Activated T-helper 1 cell treated with anti-CD3 and anti-CD28 coated beads, Interleukin-12 subunit alpha, Interleukin-12 subunit beta, Interleukin-2, Interleukin-4 antibody, amounts not matched to agents 30 ng/mL and 10 ng/mL and 1 ng/mL, durations not matched to agents 14 hours and 24 hours and 36 hours (primary cell): ENCODE measurements around the gene TNS3. TPM values are rescaled to one million over a fixed set of nuclear protein-coding genes. Genes with fewer than 3 reads are reported as not detected.

Source experiments
- DNase-seq: peaks from one replicate; pipeline ENCODE4 v3.0.0; 2021; ENCODE audit warnings: low spot score
- H3K27ac Mint-ChIP-seq: one replicate; pipeline ENCODE4 v1.8.0; 2021; ENCODE audit warnings: mild to moderate bottlenecking, mixed read lengths
- H3K27me3 Mint-ChIP-seq: one replicate; pipeline ENCODE4 v1.8.0; 2022; ENCODE audit warnings: mild to moderate bottlenecking, moderate library complexity, mixed read lengths; ENCODE audit not compliant: insufficient read depth
- H3K36me3 Mint-ChIP-seq: one replicate; pipeline ENCODE4 v1.8.0; 2021; ENCODE audit warnings: low read depth, mixed read lengths
- H3K4me1 Mint-ChIP-seq: one replicate; pipeline ENCODE4 v1.8.0; 2021; ENCODE audit warnings: low read depth, mixed read lengths
- H3K4me3 Mint-ChIP-seq: one replicate; pipeline ENCODE4 v1.8.0; 2021; ENCODE audit warnings: mild to moderate bottlenecking, moderate library complexity, mixed read lengths
- H3K9me3 Mint-ChIP-seq: one replicate; pipeline ENCODE4 v1.8.0; 2021; ENCODE audit warnings: mixed read lengths
- intact Hi-C: fragments of 100-400 bp; cut with micrococcal nuclease; formaldehyde crosslinking; loops from one replicate; pipeline ENCODE4 v1.15.1; 2024
- total RNA-seq: library from RNA; stranded (reverse); gene quantifications from 2 replicates; pipeline ENCODE4 v1.2.3, GENCODE V29; 2022

The TNS3 gene
- total RNA-seq, 1 donor from 2014 or later: 5.8 TPM

DNA sequence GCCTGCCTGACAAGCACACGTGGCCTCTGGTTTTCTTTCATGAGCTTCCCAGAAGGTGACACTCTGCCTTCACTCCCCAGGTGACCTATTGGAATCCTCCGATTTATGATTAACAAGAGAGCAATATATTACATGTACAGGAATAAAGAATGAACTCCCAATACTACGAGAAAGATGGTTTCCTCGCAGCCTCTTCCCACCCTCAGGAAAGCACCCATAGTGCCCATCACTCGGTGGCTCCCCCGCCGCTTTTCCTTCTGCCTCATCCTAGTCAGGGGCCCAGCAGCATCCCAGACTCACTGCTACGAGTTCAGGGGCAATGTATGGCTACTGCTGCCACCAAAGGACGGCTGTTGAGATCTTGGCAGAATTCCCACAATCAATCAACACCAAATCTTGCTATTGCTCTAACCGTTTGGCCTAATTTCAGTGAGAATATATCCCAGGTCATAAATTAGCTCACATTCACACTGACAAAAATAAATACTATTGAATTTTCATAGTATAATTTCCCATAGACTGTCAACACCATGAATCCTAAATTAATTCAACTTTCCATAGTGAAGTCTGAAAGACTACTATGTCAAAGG is 196.3 kb downstream of the TNS3 start:
- Mint-ChIP-seq H3K4me3 (no peak overlapping the region), H3K4me1 (no peaks in the 10 kb centered on the region), H3K27ac (no peak overlapping the region), H3K36me3 (no peaks in the 10 kb centered on the region), H3K27me3 (peaks cover 2% of the 10 kb centered on the region), H3K9me3 (no peaks in the 10 kb centered on the region)
- intact Hi-C loops: no loop called here
- DNase-seq: no peak

DNA sequence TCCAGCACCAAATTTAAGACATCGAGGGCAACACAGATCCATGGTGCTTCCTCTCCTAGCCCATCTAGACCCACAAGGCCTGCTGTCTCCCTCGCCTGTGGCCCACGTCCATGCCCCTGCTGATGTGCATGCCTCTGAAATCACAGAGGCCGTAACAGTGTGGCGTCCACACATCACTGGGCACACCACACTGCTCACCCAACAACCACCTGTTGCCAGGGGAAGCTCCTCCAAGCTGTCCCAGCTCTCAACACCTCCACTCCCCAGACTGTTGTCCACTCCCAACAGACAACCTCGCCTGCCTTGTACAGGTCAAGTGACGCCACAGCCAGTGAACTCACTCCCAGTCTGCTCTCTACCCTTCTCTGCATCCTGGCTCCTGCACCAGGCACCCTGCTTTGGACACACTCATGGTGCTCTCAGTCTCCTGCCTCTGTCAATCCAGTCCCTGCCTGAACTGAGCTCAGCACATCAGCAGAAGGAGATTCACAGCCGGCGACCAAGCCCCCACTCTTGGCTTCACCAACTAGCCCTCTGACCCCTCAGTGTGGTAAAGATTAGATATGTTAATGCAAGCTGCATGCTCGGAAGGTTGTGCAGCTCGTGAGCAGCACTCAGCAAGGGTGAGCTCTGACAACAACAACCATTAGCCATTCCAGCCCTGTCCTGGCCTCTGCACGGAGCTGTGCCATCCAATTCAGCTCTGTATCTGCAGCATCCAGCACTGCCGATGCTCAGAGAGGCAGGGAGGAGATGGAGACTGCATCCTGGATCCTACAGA is 197.0 kb downstream of the TNS3 start:
- Mint-ChIP-seq H3K36me3 (no peaks in the 10 kb centered on the region), H3K27ac (no peak overlapping the region), H3K4me3 (no peak overlapping the region), H3K9me3 (no peaks in the 10 kb centered on the region), H3K4me1 (no peaks in the 10 kb centered on the region), H3K27me3 (peaks cover 2% of the 10 kb centered on the region)
- intact Hi-C loops: no loop called here
- DNase-seq: no peak

DNA sequence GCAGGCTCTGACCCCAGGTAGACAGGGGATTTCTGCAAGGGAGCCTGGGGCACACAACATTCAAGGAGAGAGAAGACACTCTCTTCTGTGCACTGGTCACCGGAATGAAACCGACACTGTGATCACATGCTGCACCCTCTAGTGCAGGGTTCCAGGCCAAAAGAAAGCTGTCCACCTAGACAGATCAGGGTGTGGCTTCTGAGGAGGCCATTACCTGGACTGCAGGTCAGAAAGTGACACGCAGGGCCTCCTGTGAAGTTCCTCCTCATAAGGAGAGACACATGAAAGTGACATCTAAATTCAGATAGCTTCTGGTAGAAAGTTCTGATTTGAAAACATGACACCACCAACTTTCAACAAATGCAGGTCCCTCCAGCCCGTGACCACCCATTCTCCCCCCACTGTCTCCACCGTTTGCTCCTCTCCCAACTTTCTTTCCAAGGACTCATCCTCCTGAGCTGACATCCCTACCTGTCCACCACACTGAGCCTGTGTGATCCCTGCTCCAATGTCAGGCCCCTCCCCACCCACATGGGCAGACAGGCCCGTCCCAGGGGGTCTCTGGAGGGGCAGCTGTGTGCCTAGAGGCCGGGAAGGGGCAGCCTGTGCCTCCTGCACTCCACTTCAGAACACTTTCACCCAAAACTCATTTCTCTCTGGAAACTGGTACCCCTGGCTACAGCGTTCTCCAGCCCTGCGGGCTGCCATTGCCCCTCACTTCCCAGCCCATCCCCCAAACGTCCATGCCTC is 198.0 kb downstream of the TNS3 start:
- Mint-ChIP-seq H3K9me3 (no peaks in the 10 kb centered on the region), H3K36me3 (no peaks in the 10 kb centered on the region), H3K27ac (no peak overlapping the region), H3K27me3 (peaks cover 2% of the 10 kb centered on the region), H3K4me1 (no peaks in the 10 kb centered on the region), H3K4me3 (no peak overlapping the region)
- intact Hi-C loops: no loop called here
- no peak for DNase-seq

DNA sequence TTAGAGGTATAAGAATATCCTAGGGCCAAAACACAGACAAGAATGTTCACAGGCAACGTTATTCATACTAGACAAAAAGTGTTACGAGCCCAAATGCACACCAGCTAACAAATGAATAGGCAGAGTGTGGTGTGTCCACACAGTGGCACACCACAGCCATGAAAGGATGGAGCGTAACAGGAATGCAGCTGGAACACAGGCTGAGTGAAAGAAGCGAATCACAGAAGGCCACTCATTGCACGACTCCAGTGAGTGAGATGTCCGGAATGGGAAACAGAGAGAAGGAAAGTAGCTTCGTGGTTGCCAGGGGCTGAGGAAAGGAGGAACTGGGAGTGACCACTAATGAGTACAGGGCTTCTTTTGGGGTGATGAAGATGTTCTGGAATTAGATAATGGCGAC is 198.8 kb downstream of the TNS3 start:
- no peak for DNase-seq
- no peaks in the 10 kb centered on the region for H3K36me3 Mint-ChIP-seq
- H3K4me1 Mint-ChIP-seq: no peaks in the 10 kb centered on the region
- intact Hi-C loops: no loop called here
- no peak overlapping the region for H3K4me3 Mint-ChIP-seq
- H3K27ac Mint-ChIP-seq: no peak overlapping the region
- H3K27me3 Mint-ChIP-seq: peaks cover 2% of the 10 kb centered on the region
- H3K9me3 Mint-ChIP-seq: no peaks in the 10 kb centered on the region

DNA sequence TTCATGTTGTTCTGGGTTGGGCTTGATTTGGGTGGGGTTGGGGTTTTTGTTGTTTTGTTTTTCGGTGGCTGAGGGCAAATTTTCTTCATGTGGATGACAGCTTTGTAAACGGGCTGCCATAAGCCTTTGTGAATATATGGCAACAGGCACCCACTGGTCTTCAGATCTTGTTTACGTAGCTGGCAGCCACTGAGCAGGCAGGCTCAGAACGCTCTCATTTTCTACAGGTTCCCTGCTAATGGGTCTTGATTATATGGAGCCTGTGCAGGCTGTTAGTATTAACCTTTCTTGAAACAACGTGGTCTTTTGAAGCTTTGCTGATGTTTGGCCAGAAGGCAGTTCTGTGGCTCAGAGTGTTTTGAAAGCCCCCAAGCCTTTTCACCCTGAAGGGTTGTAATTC is 199.7 kb downstream of the TNS3 start:
- no peak for DNase-seq
- H3K4me3 Mint-ChIP-seq: no peak overlapping the region
- no peak overlapping the region for H3K27ac Mint-ChIP-seq
- H3K36me3 Mint-ChIP-seq: no peaks in the 10 kb centered on the region
- H3K4me1 Mint-ChIP-seq: no peaks in the 10 kb centered on the region
- intact Hi-C loops: no loop called here
- H3K9me3 Mint-ChIP-seq: no peaks in the 10 kb centered on the region
- peaks cover 2% of the 10 kb centered on the region for H3K27me3 Mint-ChIP-seq

DNA sequence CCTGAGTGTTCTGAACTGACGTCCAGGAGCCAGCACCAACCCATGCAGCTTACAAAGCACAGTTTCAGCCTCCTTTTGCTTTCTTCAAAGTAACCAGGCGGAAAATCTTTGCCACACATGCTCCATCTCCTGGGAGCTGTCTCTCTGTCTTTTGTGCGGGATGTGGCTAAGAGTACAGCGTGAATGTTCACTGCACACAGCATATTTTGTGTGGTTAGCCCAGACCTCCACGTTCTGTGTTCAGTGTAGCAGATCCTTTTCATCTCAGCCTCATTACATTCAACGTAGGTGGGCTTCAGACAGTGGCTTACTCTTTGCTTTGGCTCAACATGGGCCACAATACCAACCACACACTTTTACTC is 200.8 kb downstream of the TNS3 start:
- Mint-ChIP-seq H3K27me3 (peaks cover 2% of the 10 kb centered on the region), H3K36me3 (no peaks in the 10 kb centered on the region), H3K27ac (no peak overlapping the region), H3K9me3 (no peaks in the 10 kb centered on the region), H3K4me3 (no peak overlapping the region), H3K4me1 (no peaks in the 10 kb centered on the region)
- intact Hi-C loops: no loop called here
- DNase-seq: no peak

DNA sequence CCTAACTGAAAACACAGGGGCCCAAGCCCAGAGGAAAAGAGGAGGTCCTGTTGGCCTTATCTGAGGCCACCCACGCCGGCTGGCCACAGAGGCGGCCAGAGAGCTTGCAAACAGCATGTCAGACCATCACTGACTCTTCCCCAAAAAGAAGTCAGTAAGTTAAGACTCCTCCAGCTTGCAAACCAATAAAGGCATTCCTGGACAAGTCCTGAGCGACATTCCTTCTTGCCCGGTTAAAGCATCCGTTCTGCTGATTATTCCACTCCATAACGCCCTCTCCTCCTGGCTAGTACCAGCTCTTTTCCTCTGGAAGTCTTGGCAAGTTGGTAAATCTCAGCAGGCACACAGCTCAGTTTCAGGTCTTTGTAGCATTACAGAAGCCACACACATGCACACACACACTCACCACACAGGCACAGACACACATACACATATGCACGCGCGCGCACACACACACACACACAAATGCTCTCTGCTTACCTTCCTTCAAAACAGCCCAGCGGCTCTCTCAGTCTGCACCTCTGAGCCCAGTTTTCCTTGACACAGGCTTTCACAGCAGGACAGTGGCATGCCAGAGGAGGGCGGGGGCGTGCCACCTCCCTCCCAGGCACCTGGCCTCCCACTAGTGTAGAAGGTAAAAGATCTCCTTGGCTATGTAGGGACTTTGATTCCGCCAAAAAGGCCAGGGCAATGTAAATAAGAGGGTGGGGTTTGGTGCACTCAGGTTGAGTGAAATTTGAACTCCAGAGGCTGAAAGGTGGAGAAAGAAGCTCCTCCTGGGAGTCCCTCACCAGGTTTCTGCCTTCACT is 201.4 kb downstream of the TNS3 start:
- H3K27ac Mint-ChIP-seq: no peak overlapping the region
- no peaks in the 10 kb centered on the region for H3K4me1 Mint-ChIP-seq
- no peak overlapping the region for H3K4me3 Mint-ChIP-seq
- H3K9me3 Mint-ChIP-seq: no peaks in the 10 kb centered on the region
- intact Hi-C loops: no loop called here
- H3K36me3 Mint-ChIP-seq: no peaks in the 10 kb centered on the region
- no peak for DNase-seq
- peaks cover 2% of the 10 kb centered on the region for H3K27me3 Mint-ChIP-seq

DNA sequence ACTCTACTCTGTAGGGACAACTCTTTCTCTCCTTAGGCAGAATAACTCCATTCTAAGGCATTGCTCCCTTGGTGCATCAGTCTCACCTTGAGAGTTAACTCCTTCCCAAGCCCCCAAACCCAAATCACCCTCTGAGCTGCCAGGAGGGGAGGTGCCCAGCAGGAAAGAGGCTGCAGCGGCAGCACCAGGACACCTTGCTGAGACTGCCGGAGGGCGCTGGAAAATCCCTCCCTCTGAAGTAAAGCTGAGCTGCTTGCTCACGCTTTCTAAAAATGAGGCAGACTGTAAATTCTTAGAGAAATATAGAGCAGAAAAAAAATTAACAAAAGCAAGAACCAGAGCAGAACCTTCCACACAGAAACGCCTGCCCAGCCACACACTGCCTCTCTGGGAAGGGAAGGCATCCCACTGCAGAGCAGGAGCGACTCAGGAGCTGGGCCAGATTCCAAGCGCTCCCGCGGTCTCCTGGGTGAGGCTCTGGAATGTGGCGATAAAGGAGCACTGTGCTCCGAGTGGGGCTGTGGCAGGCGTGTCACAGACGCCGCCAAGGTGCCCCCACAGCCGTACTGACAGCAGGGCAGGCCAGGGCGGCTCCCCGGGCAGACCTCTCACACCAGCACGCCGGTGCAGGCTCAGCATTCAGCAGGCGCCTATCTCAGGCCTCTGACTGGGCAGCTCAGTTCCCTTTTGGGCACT is 202.1 kb downstream of the TNS3 start:
- no peak overlapping the region for H3K27ac Mint-ChIP-seq
- H3K36me3 Mint-ChIP-seq: no peaks in the 10 kb centered on the region
- no peak for DNase-seq
- H3K4me3 Mint-ChIP-seq: no peak overlapping the region
- H3K9me3 Mint-ChIP-seq: no peaks in the 10 kb centered on the region
- peaks cover 2% of the 10 kb centered on the region for H3K27me3 Mint-ChIP-seq
- intact Hi-C loops: no loop called here
- H3K4me1 Mint-ChIP-seq: no peaks in the 10 kb centered on the region

DNA sequence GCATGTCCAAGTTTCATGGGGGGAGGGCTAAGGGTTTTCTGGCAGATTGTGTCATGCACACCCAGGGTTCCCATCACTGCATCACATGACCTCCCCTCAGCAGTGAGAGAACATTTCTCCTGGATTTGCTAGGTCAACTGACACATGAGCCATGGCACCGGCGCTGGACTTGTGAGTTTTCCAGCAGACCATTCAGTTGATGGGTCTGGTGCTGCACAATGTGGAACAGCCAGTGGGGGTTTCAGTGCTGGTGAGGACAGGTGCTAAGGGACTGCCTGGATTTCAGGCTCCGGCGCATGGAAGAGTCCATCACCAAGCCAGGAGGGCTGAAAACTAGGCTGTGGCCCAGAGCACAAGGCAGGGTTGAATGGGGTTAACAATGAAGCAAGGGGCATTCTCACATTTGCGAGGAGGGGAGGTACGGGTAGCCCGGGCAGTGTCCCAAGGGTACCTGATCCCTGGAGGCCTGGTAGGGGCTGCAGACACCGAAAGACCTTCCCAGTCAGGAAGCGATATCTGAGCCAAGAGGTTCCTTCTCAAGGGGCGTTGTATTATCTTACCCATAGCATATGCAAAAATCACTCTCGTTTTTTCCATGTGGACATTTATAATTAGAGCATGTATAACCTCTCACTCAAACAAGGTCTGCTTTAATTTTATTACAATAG is 203.0 kb downstream of the TNS3 start:
- intact Hi-C loops: no loop called here
- no peaks in the 10 kb centered on the region for H3K4me1 Mint-ChIP-seq
- no peak overlapping the region for H3K4me3 Mint-ChIP-seq
- H3K27me3 Mint-ChIP-seq: peaks cover 2% of the 10 kb centered on the region
- H3K27ac Mint-ChIP-seq: no peak overlapping the region
- no peaks in the 10 kb centered on the region for H3K9me3 Mint-ChIP-seq
- H3K36me3 Mint-ChIP-seq: no peaks in the 10 kb centered on the region
- DNase-seq: no peak

DNA sequence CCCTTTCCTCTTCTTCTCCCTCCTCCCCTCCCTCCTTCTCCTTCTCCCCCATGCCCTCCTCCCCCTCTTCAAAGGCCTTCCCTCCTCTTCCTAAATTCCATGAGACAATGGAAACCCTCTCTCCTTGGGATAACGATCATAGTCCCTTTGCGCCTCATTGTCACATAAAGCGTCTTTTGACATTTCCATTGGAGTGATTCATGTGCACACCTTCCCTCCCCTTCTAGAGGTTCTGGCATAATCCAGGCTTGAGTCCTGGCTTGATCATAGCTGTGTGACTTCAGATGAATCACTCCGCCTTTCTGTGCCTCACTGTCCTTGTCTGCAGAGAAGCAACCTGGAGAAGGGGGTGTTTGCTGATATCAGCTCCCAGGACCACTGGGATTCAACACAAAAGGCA is 204.2 kb downstream of the TNS3 start:
- H3K4me1 Mint-ChIP-seq: no peaks in the 10 kb centered on the region
- H3K27me3 Mint-ChIP-seq: peaks cover 2% of the 10 kb centered on the region
- intact Hi-C loops: no loop called here
- H3K27ac Mint-ChIP-seq: no peak overlapping the region
- no peak for DNase-seq
- no peaks in the 10 kb centered on the region for H3K36me3 Mint-ChIP-seq
- no peaks in the 10 kb centered on the region for H3K9me3 Mint-ChIP-seq
- H3K4me3 Mint-ChIP-seq: no peak overlapping the region

DNA sequence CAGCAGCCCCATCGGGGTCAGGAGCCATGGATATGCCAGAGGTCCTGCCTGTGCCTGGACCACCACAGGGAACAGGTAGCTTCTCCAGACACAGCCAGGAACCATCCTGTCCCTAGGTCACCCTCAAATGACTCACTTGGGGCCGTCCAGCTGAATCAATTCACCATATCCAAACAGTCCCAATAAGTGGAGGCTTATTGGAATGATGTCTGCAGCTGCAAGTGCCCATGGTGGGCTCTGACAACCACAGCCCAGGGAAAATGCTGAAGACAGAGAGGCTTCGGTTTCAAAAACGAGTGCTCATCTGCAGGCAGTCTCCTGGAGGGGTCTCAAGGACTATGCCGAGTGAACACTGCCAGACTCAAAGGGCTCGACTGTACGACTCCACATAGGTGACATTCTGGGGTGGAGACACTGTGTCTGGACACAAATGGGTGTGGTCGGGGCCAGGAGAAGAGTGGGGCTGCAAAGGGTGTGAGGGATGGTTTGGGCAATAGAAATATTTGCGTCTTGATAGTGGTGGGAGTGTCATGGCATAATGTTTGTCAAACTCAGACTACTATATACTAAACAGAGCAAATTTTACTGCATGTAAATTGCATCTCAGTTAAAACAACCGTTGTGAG is 204.8 kb downstream of the TNS3 start:
- Mint-ChIP-seq H3K9me3 (no peaks in the 10 kb centered on the region), H3K4me3 (no peak overlapping the region), H3K27me3 (peaks cover 2% of the 10 kb centered on the region), H3K27ac (no peak overlapping the region), H3K4me1 (no peaks in the 10 kb centered on the region), H3K36me3 (no peaks in the 10 kb centered on the region)
- DNase-seq: no peak
- intact Hi-C loops: no loop called here
